A549 (cell line): ENCODE results near the gene TMEM126B.

Experiments
- CTCF ChIP-seq: fragments of >200 bp; sonication (Bioruptor Twin); formaldehyde crosslinking; IDR thresholded peaks from 3 replicates; pipeline ENCODE4 v1.5.1; 2016
- EP300 ChIP-seq, 2 experiments: fragments of >200 bp; sonication (Bioruptor Twin); formaldehyde crosslinking; IDR thresholded peaks; 2 replicates in 1 of 2; 3 replicates in 1 of 2; pipeline ENCODE4 v1.6.1; 2016 to 2017
- JUN ChIP-seq, 2 experiments: fragments of >200 bp; sonication (Bioruptor Twin); formaldehyde crosslinking; IDR thresholded peaks; 2 replicates in 1 of 2; 3 replicates in 1 of 2; pipeline ENCODE4 v1.6.1; 2016 to 2017
- POLR2A ChIP-seq: IDR thresholded peaks from 2 replicates; pipeline ENCODE4 v1.6.1; 2012; ENCODE audit warnings: mild to moderate bottlenecking, low read length
- SREBF2 ChIP-seq: fragments of 450-650 bp; IDR thresholded peaks from 2 replicates; pipeline ENCODE4 v1.6.1; 2014; ENCODE audit warnings: mild to moderate bottlenecking, moderate library complexity

GRCh38 chr11:85685820-85686459 lies 57.5 kb downstream of the TMEM126B start, which contains the start of gene CCDC89:
- no peak for TF ChIP-seq EP300 (IDR thresholded peaks at IDR 0.05)
- no peak for TF ChIP-seq CTCF
- no peak for TF ChIP-seq JUN (IDR thresholded peaks at IDR 0.05)
- TF ChIP-seq POLR2A = no peak
- no peak for TF ChIP-seq SREBF2
